K562 (cell line): ENCODE measurements around the gene SANBR. TPM values are rescaled to one million over a fixed set of nuclear protein-coding genes. Genes with fewer than 3 reads are reported as not detected.

ENCODE experiments used
- DDX20 ChIP-seq: fragments of 450-650 bp; IDR thresholded peaks from 2 replicates; pipeline ENCODE4 v1.6.1; 2016; ENCODE audit warnings: missing genetic modification characterization, low read depth, mild to moderate bottlenecking, missing compliant biosample characterization, moderate library complexity
- KDM1A ChIP-seq, 2 experiments: fragments of 450-650 bp; IDR thresholded peaks; 2 replicates each; pipeline ENCODE4 v1.6.1; 2016; ENCODE audit warnings: mild to moderate bottlenecking in 2 of 2
- KLF1 ChIP-seq: fragments of 450-650 bp; IDR thresholded peaks from 2 replicates; pipeline ENCODE4 v1.6.1; 2016; ENCODE audit warnings: missing genetic modification characterization, missing compliant biosample characterization
- MAFK ChIP-seq: IDR thresholded peaks from 2 replicates; pipeline ENCODE4 v1.6.1; 2011; ENCODE audit warnings: low read length, improper control_type of control experiment
- MAZ ChIP-seq, 2 experiments: fragments of 450-650 bp in 1 of 2; sonication (generic) in 1 of 2; formaldehyde crosslinking; IDR thresholded peaks in 1 of 2; conservative IDR thresholded peaks in 1 of 2; 2 replicates each; pipeline versions ENCODE4 v1.4.0 to v1.5.0; 2020; ENCODE audit warnings: mild to moderate bottlenecking in 1 of 2, missing genetic modification reagents in 1 of 2
- POLR2AphosphoS5 ChIP-seq: IDR thresholded peaks from 2 replicates; pipeline ENCODE4 v1.6.1; 2011; ENCODE audit warnings: mild to moderate bottlenecking, low read depth, low read length, moderate library complexity; ENCODE audit not compliant: control insufficient read depth, insufficient read depth
- POLR3G ChIP-seq: IDR thresholded peaks from 2 replicates; pipeline ENCODE4 v1.6.1; 2011; ENCODE audit not compliant: insufficient read length, insufficient replicate concordance; ENCODE audit errors: extremely low read depth
- PPARD ChIP-seq: fragments of 250-450 bp; sonication (Bioruptor Pico); IDR thresholded peaks from 2 replicates; pipeline ENCODE4 v1.8.0; 2022; ENCODE audit warnings: inconsistent platforms, mild to moderate bottlenecking, moderate library complexity
- TCF3 ChIP-seq: sonication (generic); formaldehyde crosslinking; IDR thresholded peaks from 2 replicates; pipeline ENCODE4 v1.4.0; 2020; ENCODE audit warnings: mild to moderate bottlenecking, missing genetic modification reagents
- TCFL5 ChIP-seq: fragments of 250-450 bp; sonication (Bioruptor Pico); conservative IDR thresholded peaks from 2 replicates; pipeline ENCODE4 v1.6.1; 2021; ENCODE audit warnings: mild to moderate bottlenecking, moderate library complexity, matching md5 sums
- ZKSCAN3 ChIP-seq: fragments of 250-450 bp; sonication (Bioruptor Pico); IDR thresholded peaks from 2 replicates; pipeline ENCODE4 v1.4.0; 2020
- polyA plus RNA-seq, 8 experiments: library from polyadenylated mRNA; depleted of rRNA in 4 of 8; stranded (reverse) in 5 of 8; unstranded in 3 of 8; fragments of >200 nt; fragmentation: Nextera tagmentation in 2 of 8; fragmentation: Illumina TruSeq in 1 of 8; extraction: Ambion mirVana in 2 of 8; extraction: Trizol in 1 of 8; gene quantifications; 2 replicates each; pipeline versions ENCODE4 v1.2.1 to v1.2.3, GENCODE V29; 2011 to 2014; ENCODE audit warnings: inconsistent platforms in 1 of 8, missing spikeins in 1 of 8
- total RNA-seq, 7 experiments: library from RNA; depleted of rRNA in 6 of 7; stranded (reverse); fragments of >200 nt in 6 of 7; fragmentation: Illumina TruSeq in 2 of 7; extraction: Trizol in 2 of 7; gene quantifications; 2 replicates each; pipeline versions ENCODE4 v1.2.1 to v1.2.3, GENCODE V29; 2011 to 2021; ENCODE audit warnings: low replicate concordance in 1 of 7
- TF ChIP-seq, protein P1 (sequence below): fragments of 200-800 bp; sonication (Bioruptor generic); IDR thresholded peaks from 2 replicates; pipeline ENCODE4 v1.6.1; 2017; ENCODE audit warnings: missing genetic modification characterization, missing compliant biosample characterization
- TF ChIP-seq, protein P2 (sequence below): fragments of 250-450 bp; sonication (Bioruptor Pico); IDR thresholded peaks from 2 replicates; pipeline ENCODE4 v1.5.1; 2021; ENCODE audit warnings: mild to moderate bottlenecking
- TF ChIP-seq, protein P3 (sequence below): sonication (generic); formaldehyde crosslinking; IDR thresholded peaks from 2 replicates; pipeline ENCODE4 v1.8.0; 2023; ENCODE audit warnings: mild to moderate bottlenecking, missing genetic modification reagents
- TF ChIP-seq, protein P4 (sequence below): sonication (generic); formaldehyde crosslinking; IDR thresholded peaks from 2 replicates; pipeline ENCODE4 v1.4.0; 2020; ENCODE audit warnings: mild to moderate bottlenecking, missing genetic modification reagents
- TF ChIP-seq, protein P5 (sequence below), 3 experiments: fragments of 200-800 bp in 1 of 3; fragments of 250-450 bp in 1 of 3; fragments of 450-650 bp in 1 of 3; sonication (Bioruptor Pico) in 1 of 3; sonication (Bioruptor generic) in 1 of 3; formaldehyde crosslinking in 1 of 3; IDR thresholded peaks; 2 replicates each; pipeline versions ENCODE4 v1.6.1 to v1.8.0; 2016 to 2022; ENCODE audit warnings: mild to moderate bottlenecking in 2 of 3, missing genetic modification characterization in 2 of 3, missing compliant biosample characterization in 1 of 3, moderate library complexity in 1 of 3

SANBR gene
- total and polyA plus RNA-seq, 9 of the 15 experiments (the other 6 are each of a cell fraction or from before 2014, with no cell fraction given) = 1.5 to 7.7 (median 6.2) TPM

DNA sequence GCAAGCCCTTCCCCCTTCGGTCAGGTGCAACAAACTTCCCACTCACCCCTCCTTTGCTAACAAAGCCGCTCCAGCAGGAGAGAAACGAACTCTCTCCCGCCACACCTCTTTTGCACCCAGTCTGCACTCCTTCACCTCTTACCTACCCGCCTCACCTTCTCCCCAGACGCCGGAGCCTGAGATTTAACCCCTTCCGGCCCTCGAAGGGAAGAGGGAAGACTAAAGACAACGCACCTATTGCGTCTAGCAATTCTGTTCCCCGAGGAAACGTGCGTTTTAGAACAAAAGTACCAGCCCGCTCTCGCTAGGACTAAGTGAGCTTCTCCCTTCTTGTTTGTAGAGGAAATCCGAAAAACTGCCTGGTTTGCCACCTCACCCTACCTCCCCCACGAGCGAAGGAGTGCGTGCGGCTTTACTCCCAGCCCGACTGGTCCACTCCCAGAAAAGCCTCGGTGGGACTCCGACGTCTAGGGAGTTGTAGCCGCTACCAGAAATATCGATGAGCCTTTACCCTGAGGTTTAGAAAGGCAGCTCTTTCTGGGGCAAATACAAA, 48.6 kb upstream of the SANBR start (continued):
- TF ChIP-seq, protein P1, sequence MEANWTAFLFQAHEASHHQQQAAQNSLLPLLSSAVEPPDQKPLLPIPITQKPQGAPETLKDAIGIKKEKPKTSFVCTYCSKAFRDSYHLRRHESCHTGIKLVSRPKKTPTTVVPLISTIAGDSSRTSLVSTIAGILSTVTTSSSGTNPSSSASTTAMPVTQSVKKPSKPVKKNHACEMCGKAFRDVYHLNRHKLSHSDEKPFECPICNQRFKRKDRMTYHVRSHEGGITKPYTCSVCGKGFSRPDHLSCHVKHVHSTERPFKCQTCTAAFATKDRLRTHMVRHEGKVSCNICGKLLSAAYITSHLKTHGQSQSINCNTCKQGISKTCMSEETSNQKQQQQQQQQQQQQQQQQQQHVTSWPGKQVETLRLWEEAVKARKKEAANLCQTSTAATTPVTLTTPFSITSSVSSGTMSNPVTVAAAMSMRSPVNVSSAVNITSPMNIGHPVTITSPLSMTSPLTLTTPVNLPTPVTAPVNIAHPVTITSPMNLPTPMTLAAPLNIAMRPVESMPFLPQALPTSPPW = 0 out of 2 replicates have a peak, but pooled peaks have one; percentile 14
- TF ChIP-seq TCF3 (CRISPR knock-in tag) = no peak
- TF ChIP-seq POLR2AphosphoS5 = peak; percentile 79
- TF ChIP-seq DDX20 (tag) = no peak
- no peak for TF ChIP-seq PPARD (CRISPR knock-in tag)
- TF ChIP-seq MAFK = no peak
- TF ChIP-seq, protein P2, sequence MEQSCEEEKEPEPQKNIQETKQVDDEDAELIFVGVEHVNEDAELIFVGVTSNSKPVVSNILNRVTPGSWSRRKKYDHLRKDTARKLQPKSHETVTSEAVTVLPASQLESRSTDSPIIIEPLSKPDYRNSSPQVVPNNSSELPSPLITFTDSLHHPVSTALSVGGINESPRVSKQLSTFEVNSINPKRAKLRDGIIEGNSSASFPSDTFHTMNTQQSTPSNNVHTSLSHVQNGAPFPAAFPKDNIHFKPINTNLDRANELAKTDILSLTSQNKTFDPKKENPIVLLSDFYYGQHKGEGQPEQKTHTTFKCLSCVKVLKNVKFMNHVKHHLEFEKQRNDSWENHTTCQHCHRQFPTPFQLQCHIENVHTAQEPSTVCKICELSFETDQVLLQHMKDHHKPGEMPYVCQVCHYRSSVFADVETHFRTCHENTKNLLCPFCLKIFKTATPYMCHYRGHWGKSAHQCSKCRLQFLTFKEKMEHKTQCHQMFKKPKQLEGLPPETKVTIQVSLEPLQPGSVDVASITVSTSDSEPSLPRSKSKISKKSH (CRISPR knock-in tag) = no peak
- TF ChIP-seq KLF1 (tag) = 0 out of 2 replicates have a peak, but pooled peaks have one; percentile 37
- no peak for TF ChIP-seq POLR3G
- no peak for TF ChIP-seq TCFL5 (CRISPR knock-in tag)
- TF ChIP-seq KDM1A (IDR thresholded peaks at IDR 0.05) = peak; percentile 53 to 74; a peak in 3 of 4 replicates
- TF ChIP-seq, protein P3, sequence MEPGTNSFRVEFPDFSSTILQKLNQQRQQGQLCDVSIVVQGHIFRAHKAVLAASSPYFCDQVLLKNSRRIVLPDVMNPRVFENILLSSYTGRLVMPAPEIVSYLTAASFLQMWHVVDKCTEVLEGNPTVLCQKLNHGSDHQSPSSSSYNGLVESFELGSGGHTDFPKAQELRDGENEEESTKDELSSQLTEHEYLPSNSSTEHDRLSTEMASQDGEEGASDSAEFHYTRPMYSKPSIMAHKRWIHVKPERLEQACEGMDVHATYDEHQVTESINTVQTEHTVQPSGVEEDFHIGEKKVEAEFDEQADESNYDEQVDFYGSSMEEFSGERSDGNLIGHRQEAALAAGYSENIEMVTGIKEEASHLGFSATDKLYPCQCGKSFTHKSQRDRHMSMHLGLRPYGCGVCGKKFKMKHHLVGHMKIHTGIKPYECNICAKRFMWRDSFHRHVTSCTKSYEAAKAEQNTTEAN (CRISPR knock-in tag) = no peak
- TF ChIP-seq, protein P4, sequence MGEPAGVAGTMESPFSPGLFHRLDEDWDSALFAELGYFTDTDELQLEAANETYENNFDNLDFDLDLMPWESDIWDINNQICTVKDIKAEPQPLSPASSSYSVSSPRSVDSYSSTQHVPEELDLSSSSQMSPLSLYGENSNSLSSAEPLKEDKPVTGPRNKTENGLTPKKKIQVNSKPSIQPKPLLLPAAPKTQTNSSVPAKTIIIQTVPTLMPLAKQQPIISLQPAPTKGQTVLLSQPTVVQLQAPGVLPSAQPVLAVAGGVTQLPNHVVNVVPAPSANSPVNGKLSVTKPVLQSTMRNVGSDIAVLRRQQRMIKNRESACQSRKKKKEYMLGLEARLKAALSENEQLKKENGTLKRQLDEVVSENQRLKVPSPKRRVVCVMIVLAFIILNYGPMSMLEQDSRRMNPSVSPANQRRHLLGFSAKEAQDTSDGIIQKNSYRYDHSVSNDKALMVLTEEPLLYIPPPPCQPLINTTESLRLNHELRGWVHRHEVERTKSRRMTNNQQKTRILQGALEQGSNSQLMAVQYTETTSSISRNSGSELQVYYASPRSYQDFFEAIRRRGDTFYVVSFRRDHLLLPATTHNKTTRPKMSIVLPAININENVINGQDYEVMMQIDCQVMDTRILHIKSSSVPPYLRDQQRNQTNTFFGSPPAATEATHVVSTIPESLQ (CRISPR knock-in tag) = no peak
- peak; percentile 54 to 57; a peak in 1 of 4 replicates for TF ChIP-seq MAZ (CRISPR knock-in tag; conservative IDR thresholded peaks at IDR 0.05 in 1 of 2, IDR thresholded peaks at IDR 0.05 in 1 of 2)
- TF ChIP-seq, protein P5, sequence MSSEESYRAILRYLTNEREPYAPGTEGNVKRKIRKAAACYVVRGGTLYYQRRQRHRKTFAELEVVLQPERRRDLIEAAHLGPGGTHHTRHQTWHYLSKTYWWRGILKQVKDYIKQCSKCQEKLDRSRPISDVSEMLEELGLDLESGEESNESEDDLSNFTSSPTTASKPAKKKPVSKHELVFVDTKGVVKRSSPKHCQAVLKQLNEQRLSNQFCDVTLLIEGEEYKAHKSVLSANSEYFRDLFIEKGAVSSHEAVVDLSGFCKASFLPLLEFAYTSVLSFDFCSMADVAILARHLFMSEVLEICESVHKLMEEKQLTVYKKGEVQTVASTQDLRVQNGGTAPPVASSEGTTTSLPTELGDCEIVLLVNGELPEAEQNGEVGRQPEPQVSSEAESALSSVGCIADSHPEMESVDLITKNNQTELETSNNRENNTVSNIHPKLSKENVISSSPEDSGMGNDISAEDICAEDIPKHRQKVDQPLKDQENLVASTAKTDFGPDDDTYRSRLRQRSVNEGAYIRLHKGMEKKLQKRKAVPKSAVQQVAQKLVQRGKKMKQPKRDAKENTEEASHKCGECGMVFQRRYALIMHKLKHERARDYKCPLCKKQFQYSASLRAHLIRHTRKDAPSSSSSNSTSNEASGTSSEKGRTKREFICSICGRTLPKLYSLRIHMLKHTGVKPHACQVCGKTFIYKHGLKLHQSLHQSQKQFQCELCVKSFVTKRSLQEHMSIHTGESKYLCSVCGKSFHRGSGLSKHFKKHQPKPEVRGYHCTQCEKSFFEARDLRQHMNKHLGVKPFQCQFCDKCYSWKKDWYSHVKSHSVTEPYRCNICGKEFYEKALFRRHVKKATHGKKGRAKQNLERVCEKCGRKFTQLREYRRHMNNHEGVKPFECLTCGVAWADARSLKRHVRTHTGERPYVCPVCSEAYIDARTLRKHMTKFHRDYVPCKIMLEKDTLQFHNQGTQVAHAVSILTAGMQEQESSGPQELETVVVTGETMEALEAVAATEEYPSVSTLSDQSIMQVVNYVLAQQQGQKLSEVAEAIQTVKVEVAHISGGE (CRISPR knock-in tag; IDR thresholded peaks at IDR 0.05) = peak; percentile 94 to 100 (median 98)
- TF ChIP-seq ZKSCAN3 (CRISPR knock-in tag) = no peak
